Measurements from ENCODE around the gene TXLNB.
"Not testable (repeated sequence)": the region's sequence is repeated elsewhere in the genome, so short reads cannot be mapped to it uniquely, and the experiment has no call there.

TXLNB gene

GRCh38 chr6:139235661-139236060, 56.1 kb downstream of the TXLNB start:
- no peak for DNase-seq (ENCODE audit: low spot score)

- not testable (repeated sequence) for DNase-seq (ENCODE audit: low spot score)
These were observed 57.6 kb downstream of the TXLNB start for GRCh38 chr6:139234193-139234592.

GRCh38 chr6:139231206-139231605, 60.6 kb downstream of the TXLNB start:
- no peak for DNase-seq (ENCODE audit: low spot score)

- DNase-seq (ENCODE audit: low spot score) = peak; percentile 47
These were observed 61.4 kb downstream of the TXLNB start for GRCh38 chr6:139230391-139230840.

GRCh38 chr6:139228387-139228786, 63.4 kb downstream of the TXLNB start:
- not testable (repeated sequence) for DNase-seq (ENCODE audit: low spot score)

- DNase-seq (ENCODE audit: low spot score) = no peak
These were observed 72.1 kb downstream of the TXLNB start for GRCh38 chr6:139219746-139220145.

GRCh38 chr6:139219271-139219729, 72.5 kb downstream of the TXLNB start:
- DNase-seq (ENCODE audit: low spot score) = peak; percentile 86

- not testable (repeated sequence) for DNase-seq (ENCODE audit: low spot score)
These were observed 79.3 kb downstream of the TXLNB start for GRCh38 chr6:139212460-139212859.

GRCh38 chr6:139210766-139211165, 81.0 kb downstream of the TXLNB start:
- not testable (repeated sequence) for DNase-seq (ENCODE audit: low spot score)

GRCh38 chr6:139205843-139206242, 86.0 kb downstream of the TXLNB start:
- DNase-seq (ENCODE audit: low spot score) = no peak

GRCh38 chr6:139204978-139205377, 86.8 kb downstream of the TXLNB start:
- DNase-seq (ENCODE audit: low spot score) = no peak

GRCh38 chr6:139201378-139201777, 90.4 kb downstream of the TXLNB start:
- DNase-seq (ENCODE audit: low spot score) = no peak

- no peak for DNase-seq (ENCODE audit: low spot score)
These were observed 93.1 kb downstream of the TXLNB start for GRCh38 chr6:139198529-139199288.

GRCh38 chr6:139194740-139195139, 97.1 kb downstream of the TXLNB start:
- DNase-seq (ENCODE audit: low spot score) = no peak
